Trophoblast cell (in vitro differentiated cells and primary cell): ENCODE results near the gene MYH10.

Experiments
- DNase-seq, 2 donors: peaks; one replicate each; pipeline ENCODE4 v3.0.0-alpha.2; 2016
- H2AFZ ChIP-seq: 2 replicates; pipeline ENCODE4 v1.6.1; 2013; ENCODE audit warnings: low read length, moderate library complexity, mild to moderate bottlenecking; ENCODE audit not compliant: insufficient read depth, poor library complexity
- H2AK5ac ChIP-seq: 2 replicates; pipeline ENCODE4 v1.6.1; 2013; ENCODE audit warnings: mild to moderate bottlenecking, low read length
- H2BK120ac ChIP-seq: 2 replicates; pipeline ENCODE4 v1.6.1; 2013; ENCODE audit warnings: low read length, mild to moderate bottlenecking, moderate library complexity; ENCODE audit not compliant: insufficient read depth, poor library complexity
- H2BK12ac ChIP-seq: 2 replicates; pipeline ENCODE4 v1.6.1; 2013; ENCODE audit warnings: mild to moderate bottlenecking, low read length, moderate library complexity
- H2BK5ac ChIP-seq: 2 replicates; pipeline ENCODE4 v1.6.1; 2013; ENCODE audit warnings: low read length, low read depth, moderate library complexity, mild to moderate bottlenecking; ENCODE audit not compliant: poor library complexity
- H3K14ac ChIP-seq: 2 replicates; pipeline ENCODE4 v1.6.1; 2013; ENCODE audit warnings: mild to moderate bottlenecking, low read length
- H3K18ac ChIP-seq: 2 replicates; pipeline ENCODE4 v1.6.1; 2013; ENCODE audit warnings: mild to moderate bottlenecking, low read length
- H3K23ac ChIP-seq: 2 replicates; pipeline ENCODE4 v1.6.1; 2013; ENCODE audit warnings: low read length
- H3K27ac ChIP-seq: 2 replicates; pipeline ENCODE4 v1.5.1; 2013; ENCODE audit warnings: low read depth, mild to moderate bottlenecking, inconsistent platforms, low read length, moderate library complexity
- H3K27me3 ChIP-seq: 2 replicates; pipeline ENCODE4 v1.6.1; 2013; ENCODE audit warnings: inconsistent platforms, mild to moderate bottlenecking, low read length, moderate library complexity; ENCODE audit not compliant: insufficient read depth
- H3K36me3 ChIP-seq, 2 experiments: 1 replicate in 1 of 2; 2 replicates in 1 of 2; pipeline ENCODE4 v1.6.1; 2013; ENCODE audit warnings: low read length in 2 of 2, mild to moderate bottlenecking in 2 of 2, moderate library complexity in 1 of 2; ENCODE audit not compliant: insufficient read depth in 2 of 2, control insufficient read depth in 1 of 2
- H3K4ac ChIP-seq: 2 replicates; pipeline ENCODE4 v1.6.1; 2013; ENCODE audit warnings: low read depth, mild to moderate bottlenecking, low read length, moderate library complexity
- H3K4me1 ChIP-seq, 2 experiments: 1 replicate in 1 of 2; 2 replicates in 1 of 2; pipeline ENCODE4 v1.6.1; 2013; ENCODE audit warnings: low read length in 2 of 2, mild to moderate bottlenecking in 2 of 2, moderate library complexity in 1 of 2; ENCODE audit not compliant: insufficient read depth in 2 of 2, control insufficient read depth in 1 of 2
- H3K4me2 ChIP-seq: 2 replicates; pipeline ENCODE4 v1.6.1; 2013; ENCODE audit warnings: inconsistent platforms, mild to moderate bottlenecking, low read length, moderate library complexity
- H3K4me3 ChIP-seq: 2 replicates; pipeline ENCODE4 v1.5.1; 2013; ENCODE audit warnings: mild to moderate bottlenecking, low read depth, low read length, inconsistent platforms
- H3K79me1 ChIP-seq: one replicate; pipeline ENCODE4 v1.6.1; 2013; ENCODE audit warnings: low read length
- H3K79me2 ChIP-seq: 2 replicates; pipeline ENCODE4 v1.6.1; 2013; ENCODE audit warnings: low read length, mild to moderate bottlenecking; ENCODE audit not compliant: control insufficient read depth, insufficient read depth, poor library complexity
- H3K9ac ChIP-seq: 2 replicates; pipeline ENCODE4 v1.6.1; 2013; ENCODE audit warnings: mild to moderate bottlenecking, low read length
- H3K9me3 ChIP-seq: 2 replicates; pipeline ENCODE4 v1.6.1; 2013; ENCODE audit warnings: low read depth, mild to moderate bottlenecking, control low read depth, inconsistent platforms, low read length; ENCODE audit not compliant: insufficient read depth
- H4K12ac ChIP-seq: 2 replicates; pipeline ENCODE4 v1.6.1; 2013; ENCODE audit warnings: low read depth, mild to moderate bottlenecking, low read length, moderate library complexity
- H4K8ac ChIP-seq: 2 replicates; pipeline ENCODE4 v1.6.1; 2013; ENCODE audit warnings: low read depth, mild to moderate bottlenecking, low read length, moderate library complexity
- H4K91ac ChIP-seq: one replicate; pipeline ENCODE4 v1.6.1; 2013; ENCODE audit warnings: low read depth, mild to moderate bottlenecking, low read length, moderate library complexity
- whole genome bisulfite sequencing: extraction: QIAGEN DNeasy Blood & Tissue Kit; methylation state at CpG from one replicate; pipeline ENCODE4 v1.1.7; 2013; ENCODE audit warnings: missing lambda C conversion rate; ENCODE audit not compliant: insufficient read length, insufficient coverage; ENCODE audit errors: extremely low coverage; 5-methylcytosine and 5-hydroxymethylcytosine counted together

The MYH10 gene

DNA sequence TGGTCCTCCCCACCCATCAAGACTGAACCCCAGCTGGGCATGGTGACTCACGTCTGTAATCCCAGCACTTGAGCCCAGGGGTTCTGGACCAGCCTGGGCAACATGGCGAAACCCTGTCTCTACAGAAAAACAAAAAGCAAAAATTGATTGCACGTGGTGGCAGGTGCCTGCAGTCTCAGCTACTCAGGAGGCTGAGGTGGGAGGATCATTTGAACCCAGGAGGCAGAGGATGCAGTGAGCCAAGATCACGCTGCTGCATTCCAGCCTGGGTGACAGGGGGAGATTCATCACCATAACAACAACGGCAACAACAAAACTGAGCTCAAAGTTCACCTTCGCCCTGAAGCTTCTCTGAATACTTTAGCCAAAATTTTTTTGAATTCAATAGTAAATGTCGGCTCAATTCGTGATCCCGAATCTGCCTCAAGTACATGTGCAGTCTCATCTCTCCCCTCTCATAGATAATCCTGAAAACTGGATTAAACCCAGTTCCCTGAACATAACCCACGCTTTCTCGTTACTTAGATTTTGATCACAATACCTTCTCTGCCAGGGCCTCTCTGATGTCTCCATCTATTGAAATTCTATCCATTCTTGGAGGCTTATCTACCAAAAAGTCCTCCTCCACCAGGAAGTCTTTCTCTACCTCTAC lies 13.5 kb upstream of the MYH10 start:
- no peaks in the 10 kb centered on the region for H3K9me3 ChIP-seq
- no peak overlapping the region for H4K12ac ChIP-seq
- H3K9ac ChIP-seq: no peak overlapping the region
- no peak overlapping the region for H2BK5ac ChIP-seq
- WGBS: no CpG with 5 or more reads among the region's 11 CpGs
- no peak overlapping the region for H4K91ac ChIP-seq
- no peak overlapping the region for H3K23ac ChIP-seq
- H3K27ac ChIP-seq: no peak overlapping the region
- no peaks in the 10 kb centered on the region for H3K79me2 ChIP-seq
- no peak overlapping the region for H3K4me3 ChIP-seq
- H3K4ac ChIP-seq: no peak overlapping the region
- no peak overlapping the region for H2AK5ac ChIP-seq
- no peak overlapping the region for H2AFZ ChIP-seq
- no peaks in the 10 kb centered on the region for H3K4me1 ChIP-seq
- no peak overlapping the region for H4K8ac ChIP-seq
- no peaks in the 10 kb centered on the region for H3K79me1 ChIP-seq
- no peak overlapping the region for H3K4me2 ChIP-seq
- H3K27me3 ChIP-seq: no peaks in the 10 kb centered on the region
- no peak overlapping the region for H3K14ac ChIP-seq
- no peak overlapping the region for H2BK120ac ChIP-seq
- peak in 1 of 2 donors; percentile 72 for DNase-seq
- H2BK12ac ChIP-seq: no peak overlapping the region
- H3K18ac ChIP-seq: no peak overlapping the region
- no peaks in the 10 kb centered on the region for H3K36me3 ChIP-seq

DNA sequence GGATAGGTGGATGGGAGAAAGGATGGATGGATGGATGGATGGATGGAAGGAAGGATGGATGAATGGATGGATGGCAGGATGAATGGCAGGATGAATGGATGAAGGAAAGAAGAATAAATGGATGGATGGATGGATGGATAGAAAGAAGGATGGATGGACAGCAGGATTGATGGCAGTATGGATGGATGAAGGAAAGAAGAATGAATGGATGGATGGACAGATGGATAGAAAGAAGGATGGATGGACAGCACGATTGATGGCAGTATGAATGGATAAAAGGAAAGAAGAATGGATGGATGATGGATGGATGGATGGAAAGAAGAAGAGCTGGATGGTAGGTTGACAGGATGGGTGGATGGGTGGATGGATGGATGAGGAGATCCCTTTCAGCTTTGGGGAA lies 9.2 kb upstream of the MYH10 start:
- WGBS: 100% methylated on average over 1 of the region's 1 CpG
- H3K18ac ChIP-seq: no peak overlapping the region
- no peak for DNase-seq

DNA sequence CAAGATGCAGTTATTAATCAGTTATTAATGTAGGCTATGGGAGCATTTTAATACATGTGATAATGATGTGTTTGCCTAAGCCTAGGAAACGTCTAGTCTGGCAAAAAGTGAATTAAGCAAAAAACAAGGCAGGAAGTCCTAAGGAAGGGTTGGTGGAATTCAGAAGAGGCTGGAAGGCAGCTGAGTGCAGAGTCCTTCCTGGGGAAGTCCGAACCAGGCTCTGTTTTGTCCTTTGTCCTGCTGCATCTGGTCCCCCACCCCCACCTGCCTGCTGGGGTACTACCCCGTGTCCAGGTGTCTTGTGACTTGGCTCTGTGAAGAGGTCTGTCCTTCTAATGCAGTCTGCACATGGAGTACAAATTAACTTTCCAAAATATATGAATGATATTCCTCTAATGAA lies 1.5 kb upstream of the MYH10 start:
- Histone ChIP-seq H4K8ac (no peak overlapping the region), H3K27me3 (no peaks in the 10 kb centered on the region), H2BK120ac (no peak overlapping the region), H3K27ac (peak overlapping the region; percentile 8), H3K4me2 (no peak overlapping the region), H3K36me3 (no peaks in the 10 kb centered on the region), H2BK12ac (no peak overlapping the region), H3K4me1 (peaks cover 3% of the 10 kb centered on the region in 2 experiments), H3K23ac (no peak overlapping the region), H3K4me3 (no peak overlapping the region), H3K79me1 (peaks cover 18% of the 10 kb centered on the region), H3K4ac (no peak overlapping the region), H2AFZ (no peak overlapping the region), H3K14ac (no peak overlapping the region), H4K91ac (no peak overlapping the region), H3K9me3 (no peaks in the 10 kb centered on the region), H3K79me2 (peaks cover 19% of the 10 kb centered on the region), H4K12ac (no peak overlapping the region), H3K9ac (no peak overlapping the region), H3K18ac (no peak overlapping the region), H2BK5ac (peak overlapping the region; percentile 53), H2AK5ac (no peak overlapping the region)
- DNase-seq: no peak
- no CpG with 5 or more reads among the region's 3 CpGs for WGBS

More for the DNA sequence above, 9.2 kb upstream of the MYH10 start:
- Histone ChIP-seq H3K9ac (no peak overlapping the region), H2AK5ac (no peak overlapping the region), H3K27ac (no peak overlapping the region), H2AFZ (no peak overlapping the region), H3K4me2 (no peak overlapping the region), H3K4me3 (no peak overlapping the region), H3K23ac (no peak overlapping the region), H3K14ac (no peak overlapping the region), H4K12ac (no peak overlapping the region), H3K79me2 (no peaks in the 10 kb centered on the region), H2BK120ac (no peak overlapping the region), H4K91ac (no peak overlapping the region), H3K4me1 (no peaks in the 10 kb centered on the region), H3K27me3 (no peaks in the 10 kb centered on the region), H4K8ac (no peak overlapping the region), H3K9me3 (no peaks in the 10 kb centered on the region), H3K36me3 (no peaks in the 10 kb centered on the region), H3K79me1 (no peaks in the 10 kb centered on the region), H3K4ac (no peak overlapping the region), H2BK5ac (no peak overlapping the region), H2BK12ac (no peak overlapping the region)

DNA sequence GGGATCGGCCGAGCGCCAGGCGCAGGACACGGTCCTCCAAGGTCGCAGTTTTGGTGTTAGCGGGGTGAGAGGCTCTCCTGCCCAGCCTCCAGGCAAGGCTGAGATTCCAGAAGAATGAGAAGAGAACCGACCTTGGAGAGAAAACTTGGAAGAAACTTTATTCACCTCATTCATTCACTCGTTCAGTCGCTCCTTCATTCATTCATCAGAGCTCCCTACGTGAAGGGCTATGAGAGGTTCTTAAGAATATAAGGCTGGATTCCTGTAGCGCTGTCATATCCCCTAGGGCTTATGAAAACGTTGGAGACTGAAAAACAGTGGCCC lies 991 bp upstream of the MYH10 start:
- peak overlapping the region; percentile 85 for H3K4me2 ChIP-seq
- no peaks in the 10 kb centered on the region for H3K27me3 ChIP-seq
- no peak for DNase-seq
- peaks cover 19% of the 10 kb centered on the region for H3K79me2 ChIP-seq
- H3K18ac ChIP-seq: no peak overlapping the region
- H3K9ac ChIP-seq: peak overlapping the region; percentile 88
- H2BK5ac ChIP-seq: peak overlapping the region; percentile 92
- H4K8ac ChIP-seq: peak overlapping the region; percentile 64
- H3K4ac ChIP-seq: peak overlapping the region; percentile 40
- no peak overlapping the region for H2BK120ac ChIP-seq
- no peaks in the 10 kb centered on the region for H3K9me3 ChIP-seq
- H3K79me1 ChIP-seq: peaks cover 18% of the 10 kb centered on the region
- H2AK5ac ChIP-seq: no peak overlapping the region
- H3K14ac ChIP-seq: peak overlapping the region; percentile 58
- peak overlapping the region; percentile 57 for H4K91ac ChIP-seq
- peak overlapping the region; percentile 84 for H4K12ac ChIP-seq
- H3K4me3 ChIP-seq: peak overlapping the region; percentile 86
- no peaks in the 10 kb centered on the region for H3K36me3 ChIP-seq
- H3K4me1 ChIP-seq: peaks cover 3% of the 10 kb centered on the region in 2 experiments
- no peak overlapping the region for H2BK12ac ChIP-seq
- no peak overlapping the region for H3K23ac ChIP-seq
- peak overlapping the region; percentile 96 for H3K27ac ChIP-seq
- WGBS: no CpG with 5 or more reads among the region's 13 CpGs
- H2AFZ ChIP-seq: no peak overlapping the region
